Measurements from ENCODE around the gene CPHXL.

CPHXL gene

GRCh38 chr16:75726390-75726789 is at the start of gene CPHXL:
TSS of gene CPHXL (minus strand) at chr16:75726490. CDS start at chr16:75726442, 48 bp downstream.
- DNase-seq = no peak

- no peak for DNase-seq
Measured at GRCh38 chr16:75774197-75774596, 47.9 kb upstream of the CPHXL start.

GRCh38 chr16:75770051-75770450 is 43.8 kb upstream of the CPHXL start:
- DNase-seq = no peak

- peak; percentile 77 for DNase-seq
Measured at GRCh38 chr16:75764154-75764768, 38.0 kb upstream of the CPHXL start.

- DNase-seq = no peak
Measured at GRCh38 chr16:75763204-75763603, 36.9 kb upstream of the CPHXL start.

- DNase-seq = no peak
Measured at GRCh38 chr16:75762746-75763145, 36.5 kb upstream of the CPHXL start.

DNA sequence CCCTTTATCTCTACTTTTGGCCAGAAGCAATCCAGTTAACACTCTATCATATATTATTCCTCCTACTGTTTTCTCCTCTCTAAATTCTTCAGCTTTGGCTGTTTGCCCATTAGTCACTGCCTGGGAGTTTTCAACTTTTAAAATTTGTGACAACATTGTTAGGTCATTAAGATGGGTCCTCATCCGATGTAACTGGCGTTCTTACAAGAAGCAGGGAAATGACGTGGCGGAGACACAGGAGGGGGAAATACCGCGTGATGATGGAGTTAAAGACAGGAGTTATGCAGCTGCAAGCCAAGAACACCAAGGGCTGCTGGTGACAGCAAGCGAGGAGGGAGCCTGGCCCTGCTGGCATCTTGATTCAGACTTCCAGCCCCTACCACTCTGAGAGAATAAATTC is 34.8 kb upstream of the CPHXL start:
- no peak for DNase-seq

DNA sequence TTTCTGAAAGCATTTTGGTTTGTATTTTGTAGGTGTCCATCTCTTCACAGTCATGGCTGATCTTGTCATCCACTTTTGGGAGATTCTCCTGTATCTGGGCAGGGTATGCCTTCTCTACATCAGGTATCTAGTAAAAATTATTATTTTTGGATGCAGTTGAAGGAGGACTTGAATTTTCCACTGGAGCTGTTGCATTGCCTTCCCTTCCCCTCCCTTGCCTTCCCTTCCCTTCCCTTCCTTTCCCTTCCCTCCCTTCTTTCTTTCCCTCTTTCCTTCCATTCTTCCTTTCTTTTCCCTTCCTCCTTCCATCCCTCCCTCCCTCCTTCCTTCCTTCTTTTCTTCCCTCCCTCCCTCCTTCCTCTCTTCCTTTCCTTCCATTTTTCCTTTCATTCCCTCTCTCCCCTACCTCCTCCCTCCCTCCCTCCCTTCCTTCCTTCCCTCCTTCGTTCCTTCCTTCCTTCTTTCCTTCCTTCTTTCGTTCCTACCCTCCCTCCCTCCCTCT is 33.8 kb upstream of the CPHXL start:
- DNase-seq = no peak

DNA sequence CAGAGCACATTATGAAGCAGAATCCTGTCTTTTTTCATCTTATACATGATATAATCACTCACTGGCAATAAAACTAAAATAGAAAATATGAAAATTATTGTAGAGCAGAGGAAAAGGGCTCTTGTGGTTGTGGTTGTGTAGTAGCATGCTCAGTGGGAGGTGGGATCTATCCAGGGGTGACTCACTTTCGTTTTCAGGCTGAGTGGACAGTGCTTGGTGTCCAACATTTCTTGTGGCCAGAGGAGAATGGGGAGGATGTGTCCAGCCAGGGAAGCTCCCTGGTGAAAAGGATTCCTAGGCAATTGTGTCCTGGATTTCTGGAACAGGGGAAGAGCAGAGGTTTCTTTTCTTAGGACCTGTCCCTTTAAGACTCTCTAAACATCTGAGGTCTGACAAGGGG is 31.9 kb upstream of the CPHXL start:
- no peak for DNase-seq

- DNase-seq = no peak
Measured at GRCh38 chr16:75754141-75754540, 27.9 kb upstream of the CPHXL start.

DNA sequence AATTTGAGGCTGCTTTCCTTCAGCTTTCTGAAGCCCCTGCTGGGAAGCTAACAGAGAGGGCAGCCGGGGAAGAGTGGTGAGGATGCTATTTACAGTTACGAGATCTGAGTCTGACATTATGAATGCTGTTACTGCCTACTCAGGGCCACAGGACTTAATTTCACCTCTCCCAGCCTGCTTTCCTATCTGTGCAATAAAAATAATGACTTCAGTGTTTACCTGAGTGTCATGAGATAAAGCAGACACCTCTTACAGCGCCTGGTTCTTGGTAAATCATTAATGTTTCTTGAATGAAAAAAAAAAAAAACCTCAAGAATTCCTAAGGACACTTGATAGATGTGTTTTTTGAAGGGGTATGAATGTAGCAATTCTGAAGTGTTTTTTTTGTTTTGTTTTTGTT is 24.2 kb upstream of the CPHXL start:
- DNase-seq = no peak

DNA sequence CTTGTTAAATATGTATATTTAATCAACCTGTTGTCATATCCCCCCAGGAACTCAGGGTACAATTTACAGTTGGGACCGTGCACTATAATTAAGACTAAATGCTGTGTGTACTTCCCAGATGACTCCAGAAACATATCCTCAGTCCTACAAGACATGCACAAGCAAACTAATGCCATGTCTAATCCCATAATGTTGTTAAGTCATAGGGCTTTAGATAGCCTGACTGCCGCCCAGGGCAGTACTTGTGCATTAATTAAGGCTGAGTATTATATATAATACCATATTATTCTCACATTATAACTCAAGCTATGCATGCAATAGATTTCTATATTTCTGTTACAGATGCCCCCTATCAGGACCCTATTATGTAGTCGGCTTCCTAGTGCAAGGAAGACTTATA is 20.1 kb upstream of the CPHXL start:
- DNase-seq = no peak

GRCh38 chr16:75745823-75746222 is 19.5 kb upstream of the CPHXL start:
- DNase-seq = no peak

DNA sequence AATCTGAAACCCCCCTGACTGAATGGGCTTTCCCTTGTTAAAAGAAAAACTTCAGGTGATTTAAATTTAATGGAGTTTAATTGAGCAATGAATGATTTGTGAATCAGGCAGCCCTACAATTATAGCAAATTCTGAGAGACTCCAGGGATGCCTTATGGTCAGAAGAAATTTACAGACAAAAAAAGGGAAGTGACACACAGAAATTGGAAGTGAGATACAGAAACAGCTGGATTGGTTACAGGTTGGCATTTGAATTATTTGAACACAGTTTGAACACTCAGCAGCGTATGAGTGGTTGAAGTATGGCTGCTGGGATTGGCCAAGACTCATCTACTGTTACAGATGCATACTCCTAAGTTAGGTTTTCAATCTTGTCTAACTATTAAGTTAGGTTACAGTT is 19.0 kb upstream of the CPHXL start:
- DNase-seq = no peak

GRCh38 chr16:75742424-75743047 is 16.2 kb upstream of the CPHXL start:
- peak; percentile 17 for DNase-seq

GRCh38 chr16:75733305-75734211 is 7.3 kb upstream of the CPHXL start:
- no peak for DNase-seq

- DNase-seq = no peak
Measured at GRCh38 chr16:75732871-75733270, 6.6 kb upstream of the CPHXL start.

DNA sequence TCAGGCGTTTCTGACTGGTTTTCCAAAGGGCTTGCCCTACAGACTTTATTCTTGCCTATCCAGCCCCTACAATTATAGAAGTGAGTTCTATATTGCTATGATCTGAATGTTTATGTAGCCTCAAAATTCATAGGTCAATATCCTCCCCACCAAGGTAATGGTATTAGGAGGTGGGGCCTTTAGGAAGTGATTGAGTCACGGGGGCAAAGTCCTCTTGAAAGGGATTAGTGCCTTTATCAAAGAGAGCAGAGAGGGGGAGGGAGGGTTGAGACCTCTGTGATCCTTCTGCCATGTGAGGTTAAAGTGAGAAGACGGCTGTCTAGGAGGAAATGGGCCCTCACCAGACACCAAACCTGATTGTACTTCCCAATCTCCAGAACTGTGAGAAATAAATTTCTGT is 931 bp upstream of the CPHXL start:
- no peak for DNase-seq

- DNase-seq = no peak
Measured at GRCh38 chr16:75718452-75718851, 7.8 kb downstream of the CPHXL start.

- no peak for DNase-seq
Measured at GRCh38 chr16:75714661-75715060, 11.6 kb downstream of the CPHXL start.

DNA sequence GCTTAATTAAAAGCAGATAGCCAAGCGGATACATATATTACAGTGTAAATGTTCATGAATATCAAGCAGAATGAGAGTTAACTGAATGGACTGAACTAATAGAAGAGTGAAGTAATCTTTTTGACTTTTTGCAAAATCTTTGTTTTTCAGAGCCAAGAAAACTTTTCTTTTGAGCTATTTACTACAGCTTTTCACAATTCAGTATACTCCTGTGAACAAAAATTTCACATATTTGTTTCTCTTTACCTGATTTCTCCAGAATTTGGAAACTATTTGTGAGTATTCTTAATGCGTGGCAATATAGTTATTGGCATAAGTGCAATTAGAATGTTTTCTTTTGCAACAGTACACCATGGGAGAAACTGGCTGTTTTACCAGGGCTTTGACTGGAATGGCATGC is 15.9 kb downstream of the CPHXL start:
- DNase-seq = no peak

- no peak for DNase-seq
Measured at GRCh38 chr16:75703306-75703705, 23.0 kb downstream of the CPHXL start.

GRCh38 chr16:75702242-75702641 is 24.0 kb downstream of the CPHXL start:
- DNase-seq = peak; percentile 88

- DNase-seq = no peak
Measured at GRCh38 chr16:75701361-75701760, 24.9 kb downstream of the CPHXL start, which contains the start of gene DUXB. TSS of gene DUXB (minus strand) at chr16:75701461. CDS start at chr16:75701418, 43 bp downstream.
